ENCODE data around the gene MSRB2.

MSRB2 gene

GRCh38 chr10:23099816-23100215, 4.4 kb downstream of the MSRB2 start:
- intact Hi-C loops (cut with DNase I): no loop called here
- no peak for DNase-seq

GRCh38 chr10:23100331-23101030, 5.1 kb downstream of the MSRB2 start:
- DNase-seq: no peak
- intact Hi-C loops (cut with DNase I): no loop called here

- intact Hi-C loops (cut with DNase I): no loop called here
Observed at GRCh38 chr10:23106331-23107072, 11.1 kb downstream of the MSRB2 start.

GRCh38 chr10:23110722-23111516, 15.5 kb downstream of the MSRB2 start:
- intact Hi-C loops (cut with DNase I): no loop called here
- peak in 5 of 42 donors; percentile 16 to 40 (median 23) for DNase-seq

More at GRCh38 chr10:23106331-23107072, 11.1 kb downstream of the MSRB2 start:
- DNase-seq: no peak

GRCh38 chr10:23111517-23112286, 16.3 kb downstream of the MSRB2 start:
- DNase-seq: no peak
- intact Hi-C loops (cut with DNase I): no loop called here

- intact Hi-C loops (cut with DNase I): no loop called here
- no peak for DNase-seq
Observed at GRCh38 chr10:23114228-23114850, 19.0 kb downstream of the MSRB2 start.

- DNase-seq: no peak
- intact Hi-C loops (cut with DNase I): no loop called here
Observed at GRCh38 chr10:23116486-23117205, 21.3 kb downstream of the MSRB2 start.

GRCh38 chr10:23120001-23120934, 24.9 kb downstream of the MSRB2 start:
- intact Hi-C loops (cut with DNase I): no loop called here
- peak in 41 of 42 donors; percentile 17 to 91 (median 77) for DNase-seq

GRCh38 chr10:23121135-23121534, 25.8 kb downstream of the MSRB2 start:
- DNase-seq: no peak
- intact Hi-C loops (cut with DNase I): no loop called here

- DNase-seq: no peak
- intact Hi-C loops (cut with DNase I): no loop called here
Observed at GRCh38 chr10:23136462-23136861, 41.1 kb downstream of the MSRB2 start.

GRCh38 chr10:23139677-23140076, 44.3 kb downstream of the MSRB2 start:
- DNase-seq: no peak
- intact Hi-C loops (cut with DNase I): no loop called here

- no peak for DNase-seq
- intact Hi-C loops (cut with DNase I): no loop called here
Observed at GRCh38 chr10:23141995-23142394, 46.6 kb downstream of the MSRB2 start.

- no peak for DNase-seq
- intact Hi-C loops (cut with DNase I): no loop called here
Observed at GRCh38 chr10:23146258-23146657, 50.9 kb downstream of the MSRB2 start.

- DNase-seq: no peak
- intact Hi-C loops (cut with DNase I): no loop called here
Observed at GRCh38 chr10:23147035-23147434, 51.7 kb downstream of the MSRB2 start.

GRCh38 chr10:23148214-23148613, 52.8 kb downstream of the MSRB2 start:
- DNase-seq: no peak
- intact Hi-C loops (cut with DNase I): no loop called here

- no peak for DNase-seq
- intact Hi-C loops (cut with DNase I): no loop called here
Observed at GRCh38 chr10:23150091-23150490, 54.7 kb downstream of the MSRB2 start.

- intact Hi-C loops (cut with DNase I): no loop called here
- DNase-seq: no peak
Observed at GRCh38 chr10:23150610-23151009, 55.2 kb downstream of the MSRB2 start.

Measured in head of caudate nucleus (tissue), 42 donors.